Putamen (tissue), 1 donor: ENCODE measurements around the gene BRI3.
A peak's percentile ranks its signal among the peaks of the same experiment; 100 is the strongest.

Experiments
- DNase-seq: peaks from one replicate; pipeline ENCODE4 v3.0.0-alpha.2; 2016; ENCODE audit warnings: low spot score

Gene BRI3, protein sequence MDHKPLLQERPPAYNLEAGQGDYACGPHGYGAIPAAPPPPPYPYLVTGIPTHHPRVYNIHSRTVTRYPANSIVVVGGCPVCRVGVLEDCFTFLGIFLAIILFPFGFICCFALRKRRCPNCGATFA

DNA sequence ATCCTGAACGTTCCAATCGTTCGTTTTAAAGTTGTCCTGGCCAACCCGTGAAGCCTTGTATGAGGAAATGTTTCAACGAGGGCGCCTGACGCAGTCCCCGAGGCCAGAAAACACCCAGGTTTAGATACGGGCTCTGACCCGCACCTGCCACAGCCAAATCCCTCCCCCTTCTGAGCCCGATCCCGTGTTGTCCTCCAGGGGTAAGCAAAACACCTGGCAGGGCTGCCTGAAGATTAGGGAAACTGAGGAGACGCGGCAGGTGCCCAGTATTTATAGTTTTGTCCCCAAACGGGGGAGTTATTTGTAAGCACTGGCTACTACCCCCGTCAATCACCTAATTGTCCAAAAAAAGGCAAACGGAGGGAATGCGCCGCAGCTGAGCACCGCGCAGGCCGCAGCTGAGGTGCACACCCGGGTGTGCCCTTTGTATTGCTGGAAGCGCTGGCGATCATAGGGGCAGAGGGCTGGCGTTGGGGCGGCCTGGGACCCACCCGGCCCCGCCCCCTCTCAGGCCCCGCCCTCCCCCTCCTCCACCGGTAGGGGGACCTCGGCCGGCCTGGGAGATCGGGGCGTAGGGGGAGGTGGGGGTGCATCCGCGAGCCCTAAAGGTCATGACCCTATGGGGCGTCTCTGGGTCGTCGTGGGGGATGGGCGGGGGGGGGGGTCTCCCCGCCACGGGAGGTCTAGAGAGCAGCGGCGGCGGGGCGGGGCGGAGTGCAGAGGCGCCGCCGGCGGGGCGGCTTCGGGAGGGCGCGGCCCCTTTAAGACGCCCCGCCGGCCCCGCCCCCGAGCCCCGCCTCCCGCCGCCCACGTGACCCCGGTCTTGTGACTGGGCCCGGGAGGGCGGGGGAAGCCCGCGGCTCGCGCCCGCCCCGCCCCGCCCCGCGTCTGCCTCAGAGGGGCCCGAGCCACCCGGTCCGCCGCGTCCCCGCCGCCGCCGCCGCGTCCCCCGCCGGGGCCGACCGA is at the start of gene BRI3:
TSS of gene BRI3 (plus strand) at position 896 of the 966 bp plus-strand sequence. CDS start 110 bp downstream, outside the sequence.
- peak; percentile 91 for DNase-seq

DNA sequence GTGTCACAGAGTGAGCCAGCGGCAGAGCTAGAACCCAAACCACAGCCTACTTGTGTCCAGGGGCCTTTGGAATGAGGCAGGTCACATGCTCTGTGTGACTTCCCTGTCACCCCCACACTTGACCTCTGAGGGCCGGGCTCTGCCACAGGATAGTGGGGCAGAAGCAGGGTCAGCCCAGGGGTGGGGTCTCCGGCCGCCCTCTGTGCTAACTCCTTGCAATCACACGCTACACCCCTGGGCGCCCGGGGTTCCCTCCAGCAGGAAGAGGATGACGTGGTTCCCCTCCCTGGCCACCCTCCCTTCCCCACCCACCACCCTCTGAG is 49.3 kb upstream of the BRI3 start:
- no peak for DNase-seq

DNA sequence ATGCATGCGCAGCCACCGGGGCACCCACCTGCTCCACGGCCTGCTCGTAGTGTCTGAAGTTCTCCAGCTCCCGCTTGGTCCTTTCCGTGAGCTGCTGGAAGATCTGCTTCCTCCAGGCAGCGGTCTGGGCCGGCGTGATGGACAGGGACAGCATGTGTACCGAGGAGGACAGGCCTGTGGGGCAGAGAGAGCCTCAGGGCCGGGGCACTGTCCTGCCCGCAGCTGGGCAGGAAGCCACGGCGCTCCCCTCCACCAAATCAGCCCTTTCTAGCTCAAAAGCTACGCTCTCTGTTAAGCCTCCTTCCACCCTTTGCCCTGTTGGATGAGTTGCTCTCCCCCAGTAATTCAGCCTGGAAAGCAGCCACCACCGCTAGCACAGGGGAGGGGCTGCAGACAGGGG is 48.7 kb upstream of the BRI3 start:
- no peak for DNase-seq

DNA sequence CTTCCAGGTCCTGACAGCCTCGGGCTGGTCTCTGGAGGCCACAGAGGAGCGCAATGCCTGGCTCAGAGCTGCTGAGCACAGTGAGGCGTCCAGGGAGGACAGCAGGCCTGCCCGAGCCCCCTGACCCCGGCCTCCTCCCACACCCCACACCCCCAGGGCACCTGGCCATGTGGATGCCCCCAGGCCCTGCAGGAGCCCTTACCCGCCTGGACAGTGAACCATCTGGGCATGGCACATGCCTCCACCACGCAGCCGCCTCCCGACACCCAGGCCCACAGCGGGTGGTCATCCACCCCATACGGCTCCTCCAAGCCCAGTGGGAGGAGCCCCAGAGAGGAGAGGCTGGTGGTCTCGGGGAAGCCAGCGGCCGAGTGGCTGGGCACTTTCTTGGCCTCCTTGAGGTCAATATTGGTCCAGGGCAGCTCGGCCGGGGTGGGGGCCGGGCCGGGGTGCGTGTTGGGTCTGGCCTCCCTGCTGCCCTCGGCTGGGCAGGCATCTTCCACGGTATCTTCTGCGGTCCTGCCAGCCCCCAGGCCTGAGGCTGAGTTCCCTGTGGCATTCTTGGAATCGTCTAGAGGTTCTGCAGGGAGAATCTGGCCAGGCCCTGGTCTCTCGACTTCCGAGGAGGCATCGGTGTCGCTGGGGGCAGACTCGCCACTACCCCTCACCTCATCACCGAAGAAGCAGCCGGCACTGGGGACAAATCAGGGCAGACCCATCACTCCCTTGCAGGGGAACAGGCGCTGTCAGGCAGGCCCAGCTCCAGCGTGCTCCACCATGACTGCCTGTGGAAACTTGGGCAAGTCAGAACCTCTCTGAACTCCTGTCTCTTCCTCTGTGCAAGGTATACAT is 48.0 kb upstream of the BRI3 start:
- no peak for DNase-seq

DNA sequence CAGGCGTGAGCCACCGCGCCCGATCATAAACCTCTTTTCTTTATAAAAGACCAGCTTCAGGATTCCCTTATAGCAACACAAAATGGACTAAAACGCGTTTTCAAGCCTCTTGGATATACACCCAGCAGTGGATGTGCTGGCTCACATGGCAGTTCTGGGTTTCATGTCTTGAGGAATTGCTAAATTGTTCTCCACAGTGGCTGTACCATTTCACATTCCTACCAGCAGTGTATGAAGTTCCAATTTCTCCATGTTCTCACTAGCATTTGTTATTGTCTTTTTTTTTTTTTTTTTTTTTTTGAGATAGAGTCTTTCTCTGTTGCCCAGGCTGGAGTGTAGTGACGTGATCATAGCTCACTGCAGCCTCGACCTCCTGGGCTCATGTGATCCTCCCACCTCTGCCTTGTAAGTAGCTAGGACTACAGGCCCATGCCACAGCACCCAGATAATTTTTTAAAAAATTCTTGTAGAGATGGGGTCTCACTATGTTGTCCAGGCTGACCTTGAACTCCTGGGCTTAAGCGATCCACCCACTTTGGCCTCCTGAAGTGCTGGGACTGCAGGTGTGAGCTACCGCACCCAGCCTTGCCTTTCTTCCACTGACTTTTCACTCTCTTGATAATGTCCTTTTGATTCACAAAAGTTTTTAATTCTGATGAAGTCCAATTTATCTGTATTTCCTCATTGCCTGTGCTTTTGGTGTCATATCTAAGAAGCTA is 46.9 kb upstream of the BRI3 start:
- DNase-seq, result no peak

DNA sequence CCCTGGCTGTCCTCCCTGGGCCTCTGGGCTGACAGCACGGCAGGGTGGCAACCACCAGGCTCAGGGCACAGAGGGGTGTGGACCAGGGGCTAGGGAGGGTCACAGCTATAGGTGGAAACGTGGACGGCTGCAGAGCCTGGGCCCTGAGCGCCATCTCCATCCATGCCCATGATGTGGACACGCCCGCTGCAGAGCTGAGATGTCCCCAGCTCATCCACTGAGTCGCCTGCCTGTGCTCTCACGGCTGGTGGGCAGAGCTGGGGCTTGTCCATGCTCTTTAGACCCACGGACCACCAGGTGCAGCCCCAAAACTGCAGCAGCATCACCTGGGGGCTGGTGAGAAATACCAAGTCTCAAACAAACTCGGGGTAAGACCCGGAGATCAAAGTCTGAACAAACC is 45.6 kb upstream of the BRI3 start:
- no peak for DNase-seq

DNA sequence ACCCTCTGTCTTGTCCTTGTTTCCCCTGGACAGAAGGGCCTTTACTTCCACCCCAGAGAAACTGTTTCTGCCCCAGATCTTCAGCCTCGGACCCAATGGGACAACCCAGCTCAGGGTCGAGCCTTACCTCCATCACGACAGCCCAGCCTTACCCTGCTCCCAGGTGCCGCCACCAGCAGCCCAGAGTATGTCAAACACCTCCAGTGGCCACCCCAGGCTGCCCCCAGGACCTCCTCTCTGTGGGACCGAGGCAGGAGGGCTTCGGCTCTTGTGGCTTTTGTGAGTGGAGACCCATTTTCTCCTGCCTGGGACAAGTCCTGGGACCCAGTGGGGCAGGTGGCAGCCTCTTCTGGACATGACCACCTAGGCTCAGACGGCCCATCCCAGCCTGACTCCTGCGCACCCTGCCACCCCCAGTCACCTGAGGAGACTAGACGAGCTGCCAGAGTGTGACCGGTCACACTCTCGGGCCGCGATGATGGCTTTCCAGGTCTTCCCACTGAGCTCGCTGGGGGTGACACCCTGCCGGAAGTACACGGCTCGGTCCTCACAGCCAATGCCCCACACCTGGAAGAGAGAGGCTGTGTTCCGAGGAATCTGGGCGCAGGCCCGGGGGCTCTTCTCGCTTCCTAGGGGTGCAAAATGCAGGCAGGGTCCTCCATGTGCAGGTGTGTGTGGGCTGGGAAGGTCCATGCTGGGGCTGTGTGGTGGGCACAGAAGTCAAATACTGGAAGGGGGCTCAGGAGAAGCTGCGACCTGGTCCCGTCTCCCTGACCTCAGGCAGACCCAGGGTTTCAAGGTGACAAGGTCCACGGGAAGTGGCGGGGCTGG is 44.9 kb upstream of the BRI3 start:
- DNase-seq, result no peak

DNA sequence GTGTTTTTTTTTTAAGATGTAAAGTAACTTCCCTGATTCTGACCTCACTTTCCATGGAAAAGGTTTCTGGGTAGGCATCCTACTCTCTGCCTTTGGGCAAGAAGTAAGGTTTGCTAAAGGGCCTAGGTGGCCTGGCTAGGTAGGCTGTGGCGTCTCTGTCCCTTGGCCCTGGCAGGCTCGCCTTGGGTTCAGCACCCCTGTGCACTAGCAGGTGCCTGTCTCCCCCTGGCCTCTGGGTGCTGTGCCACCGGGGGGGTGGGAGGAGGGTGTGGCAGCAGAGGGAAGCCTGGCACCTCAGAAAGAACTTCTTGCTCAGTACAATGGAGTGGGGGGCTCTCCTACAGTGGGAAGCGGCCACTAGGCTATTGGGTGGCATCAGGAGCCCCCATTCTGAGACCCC is 43.4 kb upstream of the BRI3 start:
- DNase-seq, result no peak

DNA sequence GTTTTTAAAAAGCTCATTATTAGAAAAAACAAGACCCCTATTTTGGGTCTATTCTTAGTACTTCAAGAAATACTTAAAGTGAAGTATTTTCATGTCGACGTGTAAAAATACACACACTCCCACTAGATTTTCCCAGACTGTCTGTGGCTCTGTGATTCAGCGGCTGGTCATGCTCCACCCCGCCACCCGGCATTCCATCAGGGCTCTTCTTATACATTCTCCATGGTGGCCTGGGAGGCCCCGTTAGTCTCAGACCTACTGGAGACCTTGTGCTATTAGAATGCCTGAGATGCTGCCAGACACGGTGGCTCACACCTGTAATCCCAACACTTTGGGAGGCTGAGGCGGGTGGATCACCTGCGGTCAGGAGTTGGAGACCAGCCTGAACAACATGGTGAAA is 42.5 kb upstream of the BRI3 start:
- DNase-seq, result no peak

DNA sequence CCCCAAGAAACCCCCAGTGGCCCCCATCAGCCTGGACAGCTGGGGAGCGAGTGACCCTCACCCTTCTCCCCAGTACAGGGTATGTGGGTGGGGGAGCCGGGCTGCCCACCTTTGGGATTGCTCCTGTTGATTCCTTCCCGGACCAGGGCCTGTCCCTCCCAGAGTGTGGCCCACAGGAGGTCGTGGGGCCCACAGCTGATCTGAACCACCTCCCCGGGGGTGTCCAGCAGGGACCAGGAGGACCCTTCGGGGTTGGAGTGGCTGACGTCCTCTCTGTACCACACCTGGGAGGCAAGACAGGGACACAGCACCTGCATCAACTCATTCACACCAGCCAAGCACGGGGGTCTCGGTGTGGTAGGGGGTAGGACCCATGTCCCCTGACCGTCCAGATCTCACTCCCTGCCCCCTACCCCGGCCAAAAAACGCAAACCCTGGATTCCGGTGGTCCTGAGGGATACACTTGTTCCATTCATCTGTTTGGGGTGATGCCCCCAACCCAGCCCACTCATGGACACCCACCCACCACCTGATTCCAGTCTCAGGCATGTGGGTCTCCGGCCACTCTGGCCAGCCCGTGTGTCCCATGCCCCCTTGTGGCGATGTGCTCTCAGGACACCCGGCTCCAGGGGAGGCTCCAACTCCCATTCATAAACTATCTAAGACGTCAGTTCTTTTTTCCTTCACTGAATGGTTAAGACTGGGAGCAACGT is 40.4 kb upstream of the BRI3 start:
- DNase-seq, result no peak

DNA sequence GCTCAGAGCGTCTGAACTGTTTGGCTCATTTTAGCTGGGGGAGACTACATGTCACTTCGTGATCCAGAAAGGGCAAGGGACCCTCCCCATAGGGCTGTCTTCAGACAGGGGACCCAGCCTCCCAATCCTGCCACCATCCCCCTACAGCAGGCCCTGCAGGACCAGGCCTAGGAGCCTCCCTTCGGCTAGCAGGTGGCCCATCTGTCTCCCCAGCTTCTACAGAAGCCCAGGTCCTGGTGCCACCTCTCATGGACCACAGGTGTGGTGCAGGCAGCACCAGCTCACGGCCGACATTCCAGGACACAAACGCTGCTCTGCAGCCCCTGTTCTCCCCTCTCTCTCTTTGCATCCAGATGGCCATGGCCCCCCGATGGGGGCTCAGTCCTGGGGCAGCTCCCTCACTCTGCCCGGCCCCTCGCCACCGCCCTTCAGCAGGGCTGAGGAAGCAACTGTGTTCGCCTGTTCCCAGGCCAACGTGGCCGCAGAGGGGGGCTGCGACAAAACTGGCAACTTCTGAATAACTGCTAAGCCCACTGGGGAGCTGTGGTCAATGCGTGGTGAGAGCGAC is 39.7 kb upstream of the BRI3 start:
- no peak for DNase-seq

DNA sequence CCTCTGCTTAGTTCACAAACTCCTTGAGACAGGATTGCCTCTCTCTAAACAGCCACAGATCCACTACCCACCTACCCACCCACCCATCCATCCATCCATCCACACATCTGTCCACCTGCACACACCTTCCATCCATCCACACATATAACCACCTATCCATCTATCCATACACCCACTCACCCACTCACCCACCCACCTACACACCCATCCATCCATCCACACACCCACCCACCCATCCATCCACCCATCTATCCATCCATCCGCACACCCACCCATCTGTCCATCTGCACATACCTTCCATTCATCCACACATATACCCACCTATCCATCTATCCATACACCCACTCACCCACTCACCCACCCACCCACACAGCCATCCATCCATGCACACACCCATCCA is 39.1 kb upstream of the BRI3 start:
- no peak for DNase-seq

DNA sequence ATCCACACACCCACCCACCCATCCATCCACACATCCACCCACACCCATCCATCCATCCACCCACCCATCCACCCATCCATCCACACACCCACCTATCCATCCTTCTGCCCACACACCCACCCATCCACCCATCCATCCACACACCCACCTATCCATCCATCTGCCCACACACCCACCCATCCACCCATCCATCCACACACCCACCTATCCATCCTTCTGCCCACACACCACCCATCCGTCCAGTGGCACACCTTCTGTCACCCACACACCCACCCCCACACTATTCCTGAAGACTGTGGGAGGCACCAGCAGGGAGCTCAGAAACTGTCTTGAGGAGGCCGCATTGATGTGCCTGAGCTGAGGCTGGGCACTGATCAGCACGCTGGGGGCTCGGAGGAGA is 38.6 kb upstream of the BRI3 start:
- DNase-seq, result no peak

DNA sequence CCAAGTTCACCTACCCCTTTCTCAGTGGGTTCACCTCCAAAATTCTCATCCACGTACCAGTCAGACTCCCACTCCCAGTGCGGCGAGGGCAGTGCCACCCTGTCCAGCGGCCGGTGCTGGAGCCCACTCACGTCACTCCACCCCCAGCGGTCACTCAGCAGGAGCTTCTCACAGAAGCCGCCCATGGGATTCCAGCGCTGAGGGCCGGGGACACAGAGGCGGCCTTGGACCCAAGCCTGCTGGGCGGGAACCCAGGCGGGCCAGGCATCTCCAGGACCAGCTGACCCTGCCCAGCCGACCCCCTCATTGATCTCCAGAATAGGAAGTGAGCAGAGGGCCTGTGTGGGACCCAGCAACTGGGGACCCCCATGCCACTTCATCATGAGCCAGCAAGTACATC is 36.6 kb upstream of the BRI3 start:
- DNase-seq, result no peak

DNA sequence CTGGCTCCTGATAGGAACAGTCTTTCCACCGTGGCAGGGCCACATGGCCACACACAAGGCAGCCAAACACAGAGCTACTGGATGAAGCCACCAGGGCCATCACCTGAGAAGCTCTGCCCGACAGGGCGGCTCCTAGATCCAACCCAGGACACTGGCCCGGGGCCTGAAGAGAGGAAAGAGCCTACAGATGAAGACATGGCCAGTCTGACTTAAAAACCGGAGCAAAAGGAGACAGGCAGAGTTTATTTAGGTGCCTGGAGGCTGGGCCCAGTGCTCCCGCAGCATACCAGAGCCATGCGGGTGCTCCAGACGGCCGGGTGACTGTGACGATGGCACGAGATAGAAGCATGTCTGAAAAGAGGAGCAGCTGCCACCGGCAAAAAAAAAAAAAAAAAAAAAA is 33.3 kb upstream of the BRI3 start:
- DNase-seq, result no peak

DNA sequence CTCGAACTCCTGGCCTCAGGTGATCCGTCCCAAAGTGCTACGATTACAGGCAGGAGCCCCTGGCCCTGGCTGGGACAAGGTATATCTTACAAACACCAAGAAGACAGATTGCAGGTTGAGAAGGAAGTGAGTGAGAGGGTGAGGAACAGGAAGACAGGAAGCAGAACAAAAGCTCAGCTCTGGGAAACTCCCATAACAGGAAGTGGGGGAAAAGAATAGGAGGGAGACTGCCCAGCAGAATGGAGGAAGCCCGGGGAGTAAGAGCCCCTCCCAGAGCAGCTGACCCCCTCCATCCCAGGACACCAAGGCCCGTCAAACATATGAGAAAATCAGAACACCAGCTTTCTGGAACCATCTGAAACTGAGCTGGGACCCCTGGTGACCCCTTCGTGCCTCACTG is 32.4 kb upstream of the BRI3 start:
- no peak for DNase-seq

DNA sequence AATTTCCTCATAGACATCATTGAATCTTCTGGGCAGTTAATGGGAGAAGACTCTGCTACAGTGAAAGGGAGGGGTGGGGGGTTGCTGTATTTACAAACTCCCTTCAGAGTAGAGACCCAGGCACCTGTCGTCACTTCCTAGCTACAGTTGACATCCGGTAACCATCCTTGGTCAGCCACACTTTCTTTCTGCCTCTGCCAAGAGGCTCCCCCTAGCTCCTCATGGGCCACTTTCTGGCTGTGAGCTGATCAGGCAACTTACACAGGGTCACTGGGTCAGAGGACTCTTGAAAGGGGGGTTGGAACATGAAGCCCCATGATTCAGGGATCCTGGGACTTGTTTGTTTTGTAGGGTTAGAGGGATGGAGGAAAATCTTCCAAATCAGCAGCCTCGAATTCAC is 30.7 kb upstream of the BRI3 start:
- DNase-seq, result no peak

DNA sequence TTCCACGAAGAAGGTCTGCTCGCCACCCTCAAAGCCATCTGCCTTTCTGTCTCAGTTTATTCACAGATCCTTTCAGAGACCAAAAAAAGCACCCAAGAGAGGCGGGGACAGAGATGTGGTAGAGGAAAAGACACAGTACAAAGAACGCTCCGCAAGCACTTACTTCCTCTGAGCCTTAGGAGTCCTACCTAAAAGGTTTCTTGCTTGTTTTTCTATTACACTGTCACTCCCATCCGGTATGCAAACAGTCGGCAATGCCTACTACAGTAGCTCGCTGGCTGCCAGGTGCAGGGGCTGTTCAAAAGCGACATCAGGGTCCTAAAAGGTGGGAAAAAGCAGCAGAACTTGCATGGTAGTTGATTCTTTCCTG is 30.3 kb upstream of the BRI3 start:
- no peak for DNase-seq

DNA sequence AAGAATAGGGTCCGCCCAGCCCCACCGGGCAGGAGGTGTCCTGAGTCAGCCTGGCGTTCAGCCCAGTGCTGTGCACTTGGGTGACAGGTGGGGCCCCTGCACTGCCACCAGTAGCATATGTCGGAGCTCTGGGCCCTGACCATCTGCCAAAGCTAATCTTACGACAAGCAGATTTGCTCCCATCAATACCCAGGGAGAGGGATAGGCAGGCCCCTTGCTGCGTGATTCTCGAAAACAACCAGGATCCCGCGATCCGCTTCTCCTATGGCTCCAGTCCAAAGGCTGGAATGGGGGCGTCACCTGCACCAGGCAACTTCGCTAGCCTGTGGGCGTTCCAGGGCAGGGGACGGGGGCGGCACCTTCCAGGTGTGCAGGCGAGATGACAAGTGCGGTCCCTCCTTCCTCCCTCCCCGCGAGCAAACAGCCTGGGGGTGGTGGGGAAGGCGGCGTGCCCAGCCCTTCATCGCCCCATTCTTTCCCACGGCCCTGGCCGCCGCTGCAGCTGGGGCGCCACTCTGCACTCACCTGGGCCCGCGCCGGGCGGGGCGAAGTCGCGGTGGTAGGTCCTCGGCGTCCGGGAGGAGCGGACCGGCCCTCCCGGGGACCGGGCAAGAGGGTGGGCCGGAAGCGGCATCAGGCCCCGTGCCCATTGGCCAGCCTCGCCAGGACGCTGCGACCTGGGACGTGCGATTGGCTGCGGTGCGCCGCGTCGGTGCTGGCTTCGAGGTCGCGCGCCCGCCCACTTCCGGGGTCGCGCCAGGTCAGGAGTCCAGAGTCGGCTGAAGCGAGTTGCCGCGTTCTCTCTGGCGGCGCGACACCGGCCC is 29.7 kb upstream of the BRI3 start, which contains the start of gene TECPR1:
TSS of gene TECPR1 (minus strand) at position 632 of the 824 bp plus-strand sequence. CDS start 6,086 bp downstream, outside the sequence.
- DNase-seq, result peak; percentile 94
